Keratinocyte (primary cell): ENCODE measurements around the gene ZNF445. TPM values are rescaled to one million over a fixed set of nuclear protein-coding genes. Genes with fewer than 3 reads are reported as not detected.

Experiments
- DNase-seq: peaks from one replicate; pipeline ENCODE4 v3.0.0-alpha.2; 2011; ENCODE audit warnings: low read depth, missing footprints, low spot score
- FAIRE-seq: peaks from 2 replicates; lab custom pipeline; 2011; peaks lifted over from hg19 to GRCh38; lab: Jason Lieb, UNC
- H2AFZ ChIP-seq: 2 replicates; pipeline ENCODE4 v1.6.0; 2012; ENCODE audit warnings: low read length, control low read depth, inconsistent platforms; ENCODE audit not compliant: control insufficient read depth
- H3K27ac ChIP-seq: 2 replicates; pipeline ENCODE4 v1.5.1; 2011; ENCODE audit warnings: low read length; ENCODE audit not compliant: control insufficient read depth, insufficient read depth
- H3K27me3 ChIP-seq: 3 replicates; pipeline ENCODE4 v1.6.0; 2011; ENCODE audit warnings: low read length; ENCODE audit not compliant: control insufficient read depth, insufficient read depth; ENCODE audit errors: extremely low read depth
- H3K36me3 ChIP-seq, 2 experiments: 2 replicates in 1 of 2; 3 replicates in 1 of 2; pipeline ENCODE4 v1.5.1; 2011; ENCODE audit warnings: low read length in 2 of 2, mild to moderate bottlenecking in 1 of 2; ENCODE audit not compliant: control insufficient read depth in 2 of 2, insufficient read depth in 2 of 2; ENCODE audit errors: extremely low read depth in 1 of 2
- H3K4me1 ChIP-seq: 3 replicates; pipeline ENCODE4 v1.5.1; 2011; ENCODE audit warnings: low read length; ENCODE audit not compliant: control insufficient read depth, insufficient read depth; ENCODE audit errors: extremely low read depth
- H3K4me2 ChIP-seq: 3 replicates; pipeline ENCODE4 v1.6.0; 2011; ENCODE audit warnings: low read depth, low read length; ENCODE audit not compliant: control insufficient read depth, insufficient read depth; ENCODE audit errors: extremely low read depth
- H3K4me3 ChIP-seq, 3 experiments: fragments of 200-600 bp in 1 of 3; sonication (generic) in 1 of 3; 2 replicates in 2 of 3; 3 replicates in 1 of 3; pipeline ENCODE4 v1.5.1; 2011 to 2016; ENCODE audit warnings: low read length in 3 of 3, mild to moderate bottlenecking in 3 of 3, control low read depth in 2 of 3, inconsistent platforms in 1 of 3, low read depth in 1 of 3, mixed read lengths in 1 of 3, mixed run types in 1 of 3, moderate library complexity in 1 of 3; ENCODE audit not compliant: control insufficient read depth in 2 of 3, insufficient read depth in 2 of 3; ENCODE audit errors: extremely low read depth in 1 of 3
- H3K79me2 ChIP-seq: 2 replicates; pipeline ENCODE4 v1.6.0; 2012; ENCODE audit warnings: low read length; ENCODE audit not compliant: control insufficient read depth, insufficient read depth
- H3K9ac ChIP-seq: 3 replicates; pipeline ENCODE4 v1.6.0; 2011; ENCODE audit warnings: low read length; ENCODE audit not compliant: control insufficient read depth, insufficient read depth; ENCODE audit errors: extremely low read depth
- H3K9me1 ChIP-seq: 3 replicates; pipeline ENCODE4 v1.6.0; 2011; ENCODE audit warnings: low read length; ENCODE audit not compliant: control insufficient read depth, insufficient read depth; ENCODE audit errors: extremely low read depth
- H3K9me3 ChIP-seq: 2 replicates; pipeline ENCODE4 v1.5.1; 2012; ENCODE audit warnings: low read depth, low read length; ENCODE audit not compliant: control insufficient read depth
- H4K20me1 ChIP-seq: 3 replicates; pipeline ENCODE4 v1.6.0; 2011; ENCODE audit warnings: low read length; ENCODE audit not compliant: control insufficient read depth, insufficient read depth; ENCODE audit errors: extremely low read depth
- EZH2 ChIP-seq: IDR thresholded peaks from one replicate; pipeline ENCODE4 v1.6.1; 2012; ENCODE audit warnings: inconsistent platforms, mild to moderate bottlenecking, low read length, moderate library complexity
- dilution Hi-C: fragments of 300-500 bp; cut with MboI; formaldehyde crosslinking; loops from one replicate; pipeline ENCODE4 v1.7.0; 2020; ENCODE audit warnings: low sequenced_read_pairs; ENCODE audit not compliant: extremely low pct_ligation_motif_present
- polyA plus RNA-seq, 5 experiments: library from polyadenylated mRNA; depleted of rRNA in 3 of 5; stranded (reverse) in 3 of 5; stranded (forward) in 1 of 5; unstranded in 1 of 5; fragments of >200 nt; gene quantifications; 1 replicate in 1 of 5; 2 replicates in 3 of 5; 3 replicates in 1 of 5; pipeline versions ENCODE4 v1.2.1 to v1.2.3, GENCODE V29; 2011 to 2012; ENCODE audit warnings: missing spikeins in 2 of 5, low read depth in 1 of 5, low replicate concordance in 1 of 5
- TF ChIP-seq, protein P1 (sequence below), 3 experiments: IDR thresholded peaks in 1 of 3; conservative IDR thresholded peaks in 1 of 3; optimal IDR thresholded peaks in 1 of 3; 2 replicates in 2 of 3; 3 replicates in 1 of 3; pipeline versions ENCODE3 to v1.5.1; 2011; ENCODE audit warnings: low read length in 3 of 3, mild to moderate bottlenecking in 3 of 3, moderate library complexity in 2 of 3, control low read depth in 1 of 3, inconsistent platforms in 1 of 3; ENCODE audit not compliant: insufficient read depth in 2 of 3; ENCODE audit errors: extremely low read depth in 1 of 3

Gene ZNF445
- polyA plus RNA-seq, 1 donor (not counting 4 experiments of a cell fraction or from before 2014, with no cell fraction given), result 3.3 TPM

DNA sequence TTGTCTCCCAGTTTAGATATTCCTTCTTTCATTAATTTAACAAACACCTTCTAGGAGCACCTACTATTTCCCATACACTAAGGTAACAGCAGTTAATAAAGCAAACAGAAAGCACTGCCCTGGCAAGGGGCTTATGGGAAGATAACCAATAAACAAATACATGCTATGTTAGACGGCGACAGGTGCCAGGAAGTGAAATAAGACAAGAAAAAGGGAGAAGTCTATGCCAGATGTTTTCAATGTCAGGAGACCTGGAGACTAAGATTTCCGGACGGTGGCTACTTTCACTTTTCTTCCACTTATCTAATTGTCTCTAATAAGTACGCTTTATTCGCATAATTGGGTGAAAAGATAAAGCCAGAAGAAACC is 32.5 kb upstream of the ZNF445 start:
- Histone ChIP-seq H3K9me3 (no peaks in the 10 kb centered on the region), H3K4me3 (peak overlapping the region; percentile 74 to 80 (median 75)), H3K4me2 (peak overlapping the region; percentile 85), H4K20me1 (no peaks in the 10 kb centered on the region), H3K9me1 (no peaks in the 10 kb centered on the region), H3K4me1 (peaks cover 10% of the 10 kb centered on the region), H3K27me3 (no peaks in the 10 kb centered on the region), H3K36me3 (no peaks in the 10 kb centered on the region), H2AFZ (peak overlapping the region; percentile 12), H3K79me2 (peaks cover 37% of the 10 kb centered on the region), H3K27ac (peak overlapping the region; percentile 45), H3K9ac (peak overlapping the region; percentile 77)
- no peak for FAIRE-seq
- DNase-seq, result no peak
- dilution Hi-C loops, result no loop called here
- TF ChIP-seq, protein P1, sequence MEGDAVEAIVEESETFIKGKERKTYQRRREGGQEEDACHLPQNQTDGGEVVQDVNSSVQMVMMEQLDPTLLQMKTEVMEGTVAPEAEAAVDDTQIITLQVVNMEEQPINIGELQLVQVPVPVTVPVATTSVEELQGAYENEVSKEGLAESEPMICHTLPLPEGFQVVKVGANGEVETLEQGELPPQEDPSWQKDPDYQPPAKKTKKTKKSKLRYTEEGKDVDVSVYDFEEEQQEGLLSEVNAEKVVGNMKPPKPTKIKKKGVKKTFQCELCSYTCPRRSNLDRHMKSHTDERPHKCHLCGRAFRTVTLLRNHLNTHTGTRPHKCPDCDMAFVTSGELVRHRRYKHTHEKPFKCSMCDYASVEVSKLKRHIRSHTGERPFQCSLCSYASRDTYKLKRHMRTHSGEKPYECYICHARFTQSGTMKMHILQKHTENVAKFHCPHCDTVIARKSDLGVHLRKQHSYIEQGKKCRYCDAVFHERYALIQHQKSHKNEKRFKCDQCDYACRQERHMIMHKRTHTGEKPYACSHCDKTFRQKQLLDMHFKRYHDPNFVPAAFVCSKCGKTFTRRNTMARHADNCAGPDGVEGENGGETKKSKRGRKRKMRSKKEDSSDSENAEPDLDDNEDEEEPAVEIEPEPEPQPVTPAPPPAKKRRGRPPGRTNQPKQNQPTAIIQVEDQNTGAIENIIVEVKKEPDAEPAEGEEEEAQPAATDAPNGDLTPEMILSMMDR (optimal IDR thresholded peaks at IDR 0.05 in 1 of 3, IDR thresholded peaks at IDR 0.05 in 1 of 3, conservative IDR thresholded peaks at IDR 0.05 in 1 of 3; ENCODE audit: extremely low read depth in 1 of 3, insufficient read depth in 2 of 3, low read length in 3 of 3), result no peak
- TF ChIP-seq EZH2, result no peak

DNA sequence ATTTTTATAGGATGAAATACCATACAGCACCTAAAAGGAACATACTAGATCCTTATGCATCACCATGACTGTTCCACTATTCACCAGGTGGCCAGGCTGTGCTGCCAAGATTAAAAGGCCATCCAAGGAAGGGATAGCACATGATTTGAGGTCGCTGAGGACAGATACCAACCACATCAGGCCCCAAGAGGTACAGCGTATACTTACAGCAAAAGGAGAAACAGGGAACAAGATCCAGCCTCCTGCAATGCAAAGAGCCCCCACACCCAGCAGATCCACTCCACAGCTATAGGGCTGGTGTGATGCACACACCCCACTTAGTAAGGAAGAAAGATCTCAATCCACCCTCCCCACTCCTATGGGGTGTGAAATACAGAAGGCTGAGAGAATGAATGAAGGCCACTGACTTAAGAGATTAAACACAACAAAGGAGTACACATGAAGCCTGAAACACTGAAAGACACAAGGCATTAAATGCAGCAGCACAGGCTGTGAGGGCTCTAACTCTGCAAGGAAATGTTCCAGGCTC is 32.0 kb upstream of the ZNF445 start:
- Histone ChIP-seq H3K9ac (peak overlapping the region; percentile 77), H3K27me3 (no peaks in the 10 kb centered on the region), H3K4me3 (peak overlapping the region; percentile 74 to 80 (median 75)), H3K27ac (no peak overlapping the region), H3K9me3 (no peaks in the 10 kb centered on the region), H3K4me1 (peaks cover 10% of the 10 kb centered on the region), H4K20me1 (no peaks in the 10 kb centered on the region), H2AFZ (no peak overlapping the region), H3K36me3 (no peaks in the 10 kb centered on the region), H3K9me1 (no peaks in the 10 kb centered on the region), H3K79me2 (peaks cover 38% of the 10 kb centered on the region), H3K4me2 (peak overlapping the region; percentile 85)
- TF ChIP-seq EZH2, result no peak
- TF ChIP-seq, protein P1 (optimal IDR thresholded peaks at IDR 0.05 in 1 of 3, IDR thresholded peaks at IDR 0.05 in 1 of 3, conservative IDR thresholded peaks at IDR 0.05 in 1 of 3; ENCODE audit: extremely low read depth in 1 of 3, insufficient read depth in 2 of 3, low read length in 3 of 3), result no peak
- no peak for DNase-seq
- FAIRE-seq, result no peak
- dilution Hi-C loops, result no loop called here
